Measurements from ENCODE around the gene IPPK. TPM values are rescaled to one million over a fixed set of nuclear protein-coding genes. Genes with fewer than 3 reads are reported as not detected.

IPPK gene
- total and polyA plus RNA-seq, 2 donors (not counting 1 experiment from before 2014, with no cell fraction given): 6.8 to 8.7 TPM

- Histone ChIP-seq H3K4me3 (ENCODE audit: control extremely low read depth in 1 of 5, extremely low read depth in 1 of 5, insufficient read depth in 1 of 5, low read depth in 2 of 5, low read length in 4 of 5) (no peak overlapping the region), H3K9ac (ENCODE audit: low read length) (no peak overlapping the region), H3K9me3 (ENCODE audit: control extremely low read depth in 1 of 3, control insufficient read depth in 2 of 3, insufficient read depth in 1 of 3, low read length in 2 of 3) (no peaks in the 10 kb centered on the region), H4K20me1 (ENCODE audit: control insufficient read depth, insufficient read depth, low read length, poor library complexity, severe bottlenecking) (no peaks in the 10 kb centered on the region), H3K79me2 (ENCODE audit: control insufficient read depth, insufficient read depth, low read length) (no peaks in the 10 kb centered on the region), H3K36me3 (replicated peaks in 1 of 2; ENCODE audit: control extremely low read depth in 1 of 2, control insufficient read depth in 1 of 2, extremely low read depth in 1 of 2, insufficient read depth in 2 of 2, low read length in 1 of 2) (peaks cover 0 to 46% of the 10 kb centered on the region in 2 experiments), H3K4me2 (replicated peaks; ENCODE audit: low read depth, low read length, poor library complexity, severe bottlenecking) (no peak overlapping the region), H3K27ac (ENCODE audit: low read length in 2 of 2) (no peak overlapping the region), H3K4me1 (ENCODE audit: control insufficient read depth in 2 of 2, insufficient read depth in 2 of 2, low read length in 2 of 2) (no peaks in the 10 kb centered on the region), H2AFZ (ENCODE audit: insufficient read depth, low read depth, low read length, poor library complexity, severe bottlenecking) (no peak overlapping the region), H3K27me3 (replicated peaks in 1 of 4; ENCODE audit: control extremely low read depth in 1 of 4, control insufficient read depth in 3 of 4, insufficient read depth in 4 of 4, low read length in 3 of 4) (no peaks in the 10 kb centered on the region)
- Mint-ChIP-seq H3K4me3 (no peak overlapping the region), H3K9me3 (ENCODE audit: insufficient read depth) (no peaks in the 10 kb centered on the region), H3K27ac (no peak overlapping the region), H3K27me3 (no peaks in the 10 kb centered on the region), H3K4me1 (no peaks in the 10 kb centered on the region)
- DNase-seq (no peak), ATAC-seq (ENCODE audit: low read depth) (no peak)
- ChIA-PET CTCF (no interaction called here), POLR2A (no interaction called here)
- TF ChIP-seq EZH2 (IDR thresholded peaks at IDR 0.05; ENCODE audit: borderline replicate concordance, insufficient read depth, low read depth, low read length, poor library complexity, severe bottlenecking) (no peak), CTCF (IDR thresholded peaks at IDR 0.05) (no peak)
- 100% methylated on average over 3 of the region's 5 CpGs for WGBS (ENCODE audit: insufficient coverage)
- intact Hi-C loops (cut with micrococcal nuclease): no loop called here
Observed at GRCh38 chr9:92612292-92612691, 57.6 kb downstream of the IPPK start.

- ChIA-PET POLR2A (no interaction called here), CTCF (no interaction called here)
- Histone ChIP-seq H3K4me1 (ENCODE audit: control insufficient read depth in 2 of 2, insufficient read depth in 2 of 2, low read length in 2 of 2) (no peaks in the 10 kb centered on the region), H3K4me3 (ENCODE audit: control extremely low read depth in 1 of 5, extremely low read depth in 1 of 5, insufficient read depth in 1 of 5, low read depth in 2 of 5, low read length in 4 of 5) (no peak overlapping the region), H3K4me2 (replicated peaks; ENCODE audit: low read depth, low read length, poor library complexity, severe bottlenecking) (no peak overlapping the region), H3K27me3 (replicated peaks in 1 of 4; ENCODE audit: control extremely low read depth in 1 of 4, control insufficient read depth in 3 of 4, insufficient read depth in 4 of 4, low read length in 3 of 4) (no peaks in the 10 kb centered on the region), H3K9me3 (ENCODE audit: control extremely low read depth in 1 of 3, control insufficient read depth in 2 of 3, insufficient read depth in 1 of 3, low read length in 2 of 3) (no peaks in the 10 kb centered on the region), H3K9ac (ENCODE audit: low read length) (no peak overlapping the region), H3K27ac (ENCODE audit: low read length in 2 of 2) (no peak overlapping the region), H4K20me1 (ENCODE audit: control insufficient read depth, insufficient read depth, low read length, poor library complexity, severe bottlenecking) (no peaks in the 10 kb centered on the region), H3K79me2 (ENCODE audit: control insufficient read depth, insufficient read depth, low read length) (no peaks in the 10 kb centered on the region), H3K36me3 (replicated peaks in 1 of 2; ENCODE audit: control extremely low read depth in 1 of 2, control insufficient read depth in 1 of 2, extremely low read depth in 1 of 2, insufficient read depth in 2 of 2, low read length in 1 of 2) (peaks cover 0 to 41% of the 10 kb centered on the region in 2 experiments), H2AFZ (ENCODE audit: insufficient read depth, low read depth, low read length, poor library complexity, severe bottlenecking) (no peak overlapping the region)
- ATAC-seq (ENCODE audit: low read depth) (no peak), DNase-seq (no peak)
- TF ChIP-seq CTCF (IDR thresholded peaks at IDR 0.05): no peak
- no peak for TF ChIP-seq EZH2 (IDR thresholded peaks at IDR 0.05; ENCODE audit: borderline replicate concordance, insufficient read depth, low read depth, low read length, poor library complexity, severe bottlenecking)
- WGBS (ENCODE audit: insufficient coverage): 96% methylated on average over 10 of the region's 10 CpGs
- Mint-ChIP-seq H3K4me3 (no peak overlapping the region), H3K27ac (no peak overlapping the region), H3K27me3 (no peaks in the 10 kb centered on the region), H3K9me3 (ENCODE audit: insufficient read depth) (no peaks in the 10 kb centered on the region), H3K4me1 (no peaks in the 10 kb centered on the region)
- intact Hi-C loops (cut with micrococcal nuclease): no loop called here
Observed at GRCh38 chr9:92611621-92612285, 58.2 kb downstream of the IPPK start.
